Smooth muscle cell (in vitro differentiated cells): Measurements from ENCODE around the gene CAMK2D. TPM values are rescaled to one million over a fixed set of nuclear protein-coding genes. Genes with fewer than 3 reads are reported as not detected.

Experiments
- DNase-seq: peaks from one replicate; lab custom pipeline; 2025; ENCODE audit not compliant: unreplicated experiment; lab: John Stamatoyannopoulos, UW
- H2AFZ ChIP-seq: fragments of 200-600 bp; sonication (generic); 2 replicates; pipeline ENCODE4 v1.6.0; 2016; ENCODE audit warnings: antibody characterized with exemption, low read depth, mild to moderate bottlenecking
- H3F3A ChIP-seq: fragments of 200-600 bp; sonication (generic); 2 replicates; pipeline ENCODE4 v1.6.0; 2017; ENCODE audit warnings: antibody characterized with exemption, low read depth
- H3K27ac ChIP-seq: fragments of 200-600 bp; sonication (generic); 2 replicates; pipeline ENCODE4 v1.5.1; 2016; ENCODE audit warnings: low read depth, mild to moderate bottlenecking
- H3K27me3 ChIP-seq: fragments of 200-600 bp; sonication (generic); 2 replicates; pipeline ENCODE4 v1.6.1; 2016; ENCODE audit warnings: low read depth, mild to moderate bottlenecking
- H3K36me3 ChIP-seq: fragments of 200-600 bp; sonication (generic); 2 replicates; pipeline ENCODE4 v1.5.1; 2016; ENCODE audit warnings: low read depth
- H3K4me1 ChIP-seq: fragments of 200-600 bp; sonication (generic); 2 replicates; pipeline ENCODE4 v1.5.1; 2016; ENCODE audit warnings: low read depth
- H3K4me2 ChIP-seq: fragments of 200-600 bp; sonication (generic); 2 replicates; pipeline ENCODE4 v1.6.0; 2016; ENCODE audit warnings: mild to moderate bottlenecking
- H3K4me3 ChIP-seq: fragments of 200-600 bp; sonication (generic); 2 replicates; pipeline ENCODE4 v1.5.1; 2016; ENCODE audit warnings: mild to moderate bottlenecking
- H3K79me2 ChIP-seq: fragments of 200-600 bp; sonication (generic); 2 replicates; pipeline ENCODE4 v1.6.0; 2016; ENCODE audit warnings: low read depth, mild to moderate bottlenecking
- H3K9ac ChIP-seq: fragments of 200-600 bp; sonication (generic); 2 replicates; pipeline ENCODE4 v1.6.0; 2016; ENCODE audit warnings: low read depth
- H3K9me3 ChIP-seq: fragments of 200-600 bp; sonication (generic); replicated peaks from 2 replicates; pipeline ENCODE4 v1.5.1; 2016; ENCODE audit warnings: low read depth
- H4K20me1 ChIP-seq: fragments of 200-600 bp; sonication (generic); 2 replicates; pipeline ENCODE4 v1.6.0; 2016; ENCODE audit warnings: low read depth
- WGBS: methylation state at CpG from one replicate; pipeline ENCODE4 v1.1.7; 2016; ENCODE audit warnings: low lambda C conversion rate; 5-methylcytosine and 5-hydroxymethylcytosine counted together
- polyA plus RNA-seq: library from polyadenylated mRNA; unstranded; fragments of >200 nt; fragmentation: Nextera tagmentation; extraction: Ambion mirVana; gene quantifications from 2 replicates; pipeline ENCODE4 v1.2.1, GENCODE V29; 2016
- total RNA-seq: library from RNA; depleted of rRNA; stranded (reverse); fragments of >200 nt; gene quantifications from 2 replicates; pipeline ENCODE4 v1.2.3, GENCODE V29; 2014
- TF ChIP-seq, protein P1 (sequence below): fragments of 200-600 bp; sonication (generic); IDR thresholded peaks from 2 replicates; pipeline ENCODE4 v1.5.1; 2017; ENCODE audit warnings: borderline replicate concordance, mild to moderate bottlenecking, antibody characterized with exemption; ENCODE audit not compliant: insufficient read depth, poor library complexity, severe bottlenecking

Gene CAMK2D
- total and polyA plus RNA-seq, 2 experiments from 2014 or later, result 17.2 to 36.0 TPM

DNA sequence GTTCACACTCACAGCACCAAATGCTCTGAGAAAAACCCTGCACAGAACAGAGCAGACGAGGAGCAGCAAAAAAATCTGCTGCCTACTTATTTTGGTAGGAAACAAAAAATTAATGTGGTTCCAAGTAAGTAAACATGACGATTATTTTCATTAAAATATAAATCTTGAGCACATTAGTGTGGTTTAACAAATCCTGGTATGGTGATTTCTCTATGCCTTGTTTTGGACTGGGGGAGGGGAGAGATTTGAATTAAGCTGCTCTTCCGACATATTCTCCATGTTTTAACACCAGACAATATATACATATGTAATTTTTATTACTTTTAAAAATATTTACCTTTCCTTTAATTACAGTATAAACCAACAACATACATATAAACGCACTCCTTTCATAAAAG is 1.8 kb downstream of the CAMK2D start:
- Histone ChIP-seq H2AFZ (peak overlapping the region; percentile 92), H3F3A (peaks cover 13% of the 10 kb centered on the region), H3K36me3 (no peaks in the 10 kb centered on the region), H3K4me1 (peaks cover 35% of the 10 kb centered on the region), H3K27me3 (no peaks in the 10 kb centered on the region), H3K79me2 (peaks cover 49% of the 10 kb centered on the region), H4K20me1 (no peaks in the 10 kb centered on the region), H3K9me3 (no peaks in the 10 kb centered on the region), H3K9ac (peak overlapping the region; percentile 91), H3K27ac (no peak overlapping the region), H3K4me2 (peak overlapping the region; percentile 90), H3K4me3 (peak overlapping the region; percentile 91)
- DNase-seq, result no peak
- WGBS, result 17% methylated on average over 4 of the region's 4 CpGs
- TF ChIP-seq, protein P1, sequence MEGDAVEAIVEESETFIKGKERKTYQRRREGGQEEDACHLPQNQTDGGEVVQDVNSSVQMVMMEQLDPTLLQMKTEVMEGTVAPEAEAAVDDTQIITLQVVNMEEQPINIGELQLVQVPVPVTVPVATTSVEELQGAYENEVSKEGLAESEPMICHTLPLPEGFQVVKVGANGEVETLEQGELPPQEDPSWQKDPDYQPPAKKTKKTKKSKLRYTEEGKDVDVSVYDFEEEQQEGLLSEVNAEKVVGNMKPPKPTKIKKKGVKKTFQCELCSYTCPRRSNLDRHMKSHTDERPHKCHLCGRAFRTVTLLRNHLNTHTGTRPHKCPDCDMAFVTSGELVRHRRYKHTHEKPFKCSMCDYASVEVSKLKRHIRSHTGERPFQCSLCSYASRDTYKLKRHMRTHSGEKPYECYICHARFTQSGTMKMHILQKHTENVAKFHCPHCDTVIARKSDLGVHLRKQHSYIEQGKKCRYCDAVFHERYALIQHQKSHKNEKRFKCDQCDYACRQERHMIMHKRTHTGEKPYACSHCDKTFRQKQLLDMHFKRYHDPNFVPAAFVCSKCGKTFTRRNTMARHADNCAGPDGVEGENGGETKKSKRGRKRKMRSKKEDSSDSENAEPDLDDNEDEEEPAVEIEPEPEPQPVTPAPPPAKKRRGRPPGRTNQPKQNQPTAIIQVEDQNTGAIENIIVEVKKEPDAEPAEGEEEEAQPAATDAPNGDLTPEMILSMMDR, result no peak

DNA sequence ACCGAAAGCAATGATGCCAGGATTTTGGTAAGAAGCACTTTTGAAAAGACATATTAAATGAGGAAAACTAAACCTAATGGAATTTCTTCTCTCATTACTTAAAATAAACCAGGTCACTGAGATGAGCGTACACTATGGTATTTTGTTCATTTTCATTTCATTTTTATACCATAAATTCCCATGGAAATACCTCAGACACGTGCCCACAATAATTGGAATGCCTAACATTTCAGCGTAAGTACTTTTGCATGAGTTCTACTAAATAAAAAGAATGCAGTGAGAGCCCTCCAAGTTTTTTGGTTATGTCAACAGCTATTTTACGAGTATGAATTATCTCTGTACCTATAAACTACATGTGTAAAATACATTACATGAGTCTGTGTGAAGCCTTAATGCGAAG is 3.2 kb downstream of the CAMK2D start:
- no peaks in the 10 kb centered on the region for H4K20me1 ChIP-seq
- no peaks in the 10 kb centered on the region for H3K9me3 ChIP-seq
- H3K4me3 ChIP-seq, result peak overlapping the region; percentile 91
- TF ChIP-seq, protein P1, result no peak
- H3K27me3 ChIP-seq, result no peaks in the 10 kb centered on the region
- no peaks in the 10 kb centered on the region for H3K36me3 ChIP-seq
- no peak overlapping the region for H3K9ac ChIP-seq
- H3K27ac ChIP-seq, result no peak overlapping the region
- WGBS, result 76% methylated on average over 6 of the region's 6 CpGs
- H3K4me1 ChIP-seq, result peaks cover 34% of the 10 kb centered on the region
- H3K79me2 ChIP-seq, result peaks cover 56% of the 10 kb centered on the region
- H2AFZ ChIP-seq, result no peak overlapping the region
- peak overlapping the region; percentile 90 for H3K4me2 ChIP-seq
- no peak for DNase-seq
- H3F3A ChIP-seq, result peaks cover 13% of the 10 kb centered on the region

DNA sequence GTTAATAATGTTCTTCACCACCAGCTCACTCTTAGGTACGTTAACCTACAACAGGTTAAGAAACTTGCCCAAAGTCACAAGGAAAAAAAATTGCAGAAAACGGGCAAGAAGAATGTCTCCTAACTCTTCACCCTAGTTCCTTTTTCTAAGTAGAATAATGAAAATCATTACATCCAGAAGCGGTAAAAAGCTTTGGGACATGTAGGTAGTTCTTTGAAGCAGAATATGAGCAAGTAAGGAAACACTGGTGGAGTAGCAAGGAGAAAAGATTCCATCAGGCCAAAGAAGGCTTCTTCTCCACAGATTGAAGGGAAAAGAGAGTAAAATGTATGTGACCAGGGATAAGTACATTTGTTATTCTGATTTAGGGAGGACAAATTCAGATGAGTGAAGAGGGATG is 4.1 kb downstream of the CAMK2D start:
- no peak overlapping the region for H3K27ac ChIP-seq
- no peak for DNase-seq
- H3K4me3 ChIP-seq, result no peak overlapping the region

DNA sequence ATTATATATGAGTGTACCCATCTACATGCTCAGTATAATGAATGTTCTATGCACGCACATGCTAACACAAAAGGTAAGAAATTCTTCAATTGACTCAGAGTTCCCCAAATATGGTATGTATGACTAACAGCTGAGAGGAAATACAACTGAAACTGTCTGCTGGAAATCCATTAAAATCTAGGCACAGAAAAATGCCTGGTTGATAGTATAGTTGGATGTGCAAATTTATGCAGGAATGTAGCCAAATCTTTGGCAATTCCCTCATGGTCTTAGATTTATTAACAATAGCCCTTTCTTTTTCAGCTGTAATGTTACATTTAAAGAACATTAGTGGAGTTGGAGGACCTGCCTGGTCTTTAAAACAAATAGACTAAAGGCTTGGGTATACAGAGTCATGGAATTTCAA is 5.5 kb downstream of the CAMK2D start:
- no peak for DNase-seq
- H3K4me2 ChIP-seq, result peak overlapping the region; percentile 71

More for the DNA sequence above, 4.1 kb downstream of the CAMK2D start:
- no peaks in the 10 kb centered on the region for H3K9me3 ChIP-seq
- H3K27me3 ChIP-seq, result no peaks in the 10 kb centered on the region
- no peak overlapping the region for H2AFZ ChIP-seq
- TF ChIP-seq, protein P1, result no peak
- H4K20me1 ChIP-seq, result no peaks in the 10 kb centered on the region
- H3K4me1 ChIP-seq, result peaks cover 28% of the 10 kb centered on the region
- peak overlapping the region; percentile 90 for H3K4me2 ChIP-seq
- whole genome bisulfite sequencing, result 98% methylated on average over 3 of the region's 3 CpGs
- H3K79me2 ChIP-seq, result peaks cover 56% of the 10 kb centered on the region
- peaks cover 8% of the 10 kb centered on the region for H3F3A ChIP-seq
- no peaks in the 10 kb centered on the region for H3K36me3 ChIP-seq
- no peak overlapping the region for H3K9ac ChIP-seq

More for the DNA sequence above, 5.5 kb downstream of the CAMK2D start:
- Histone ChIP-seq H3K27me3 (no peaks in the 10 kb centered on the region), H3K79me2 (peaks cover 58% of the 10 kb centered on the region), H3F3A (no peaks in the 10 kb centered on the region), H2AFZ (no peak overlapping the region), H3K27ac (peak overlapping the region; percentile 18), H3K4me1 (peaks cover 28% of the 10 kb centered on the region), H3K9ac (no peak overlapping the region), H3K36me3 (no peaks in the 10 kb centered on the region), H3K9me3 (no peaks in the 10 kb centered on the region), H4K20me1 (no peaks in the 10 kb centered on the region), H3K4me3 (no peak overlapping the region)
- 36% methylated on average over 1 of the region's 1 CpG for WGBS
- TF ChIP-seq, protein P1, result no peak
